Measurements from ENCODE around the gene PGBD5.

The PGBD5 gene

GRCh38 chr1:230371923-230372703 is 54.0 kb downstream of the PGBD5 start:
- no peak for DNase-seq

GRCh38 chr1:230370109-230370508 is 56.0 kb downstream of the PGBD5 start:
- no peak for DNase-seq

- no peak for DNase-seq
Observed at GRCh38 chr1:230368871-230369270, 57.3 kb downstream of the PGBD5 start.

- no peak for DNase-seq
Observed at GRCh38 chr1:230368363-230368762, 57.8 kb downstream of the PGBD5 start.

DNA sequence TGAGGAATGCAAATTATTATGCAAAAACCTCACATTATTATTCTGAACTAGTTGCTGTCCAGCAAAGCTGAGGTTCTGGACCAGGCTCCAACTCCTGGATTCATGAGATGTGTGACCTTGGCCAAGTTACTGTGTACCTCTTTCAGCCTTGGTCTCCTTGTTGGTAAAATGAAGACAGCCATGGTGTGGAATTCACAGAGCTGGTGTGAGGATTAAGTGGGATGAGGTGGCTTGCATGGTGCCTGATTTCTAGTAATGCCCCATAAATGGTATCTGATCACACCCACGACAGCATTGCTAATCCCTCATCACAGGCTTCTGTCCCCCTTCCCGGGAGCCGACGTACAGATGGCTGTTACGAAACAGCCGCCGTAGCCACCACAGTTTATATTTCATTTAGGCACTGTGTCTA is 59.6 kb downstream of the PGBD5 start:
- DNase-seq, result no peak

DNA sequence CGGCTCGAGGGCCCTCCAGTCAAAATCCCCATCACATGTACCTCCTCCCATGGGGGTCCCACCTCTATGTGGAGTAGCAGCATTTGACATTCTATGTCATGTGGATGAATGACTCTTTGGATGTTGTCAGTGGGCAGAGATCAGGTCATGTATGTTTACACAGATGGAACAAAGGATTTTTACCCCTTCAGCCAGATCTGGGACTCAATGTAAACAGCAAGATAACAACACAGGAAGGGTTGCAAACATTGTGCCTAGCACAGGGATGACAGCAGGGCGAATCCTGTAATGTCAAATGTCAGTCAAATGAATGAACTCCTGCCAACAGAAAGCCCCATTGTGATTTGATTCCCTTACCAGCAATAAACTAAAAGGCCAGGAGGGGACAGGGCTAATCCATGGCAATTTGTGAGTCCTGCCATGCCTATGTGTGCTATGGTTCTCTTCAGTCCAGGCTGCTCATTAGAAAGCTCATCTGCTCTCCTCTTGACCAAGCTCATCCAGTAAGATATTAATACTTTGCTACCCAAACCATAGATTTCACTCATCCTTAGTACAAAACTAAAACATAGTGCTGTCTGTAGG is 60.3 kb downstream of the PGBD5 start:
- peak; percentile 54 for DNase-seq

DNA sequence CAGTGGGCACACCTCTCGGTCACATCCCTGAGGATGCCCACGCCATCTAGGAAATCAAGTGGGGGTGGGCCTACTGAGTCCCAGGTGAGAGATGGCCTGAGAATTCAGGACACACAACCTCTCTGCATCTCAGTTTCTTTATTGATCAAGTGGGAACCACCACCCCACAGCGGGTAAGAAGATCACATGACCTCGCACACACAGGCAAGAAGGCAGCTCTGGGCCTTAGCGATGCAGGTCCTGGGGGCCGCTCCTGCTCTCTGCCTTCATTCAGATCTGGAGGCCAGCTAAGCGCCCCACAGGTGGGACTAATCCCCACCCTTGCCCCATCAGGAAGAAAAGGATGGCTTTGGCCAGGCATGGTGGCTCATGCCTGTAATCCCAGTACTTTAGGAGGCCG is 63.2 kb downstream of the PGBD5 start:
- DNase-seq, result no peak

DNA sequence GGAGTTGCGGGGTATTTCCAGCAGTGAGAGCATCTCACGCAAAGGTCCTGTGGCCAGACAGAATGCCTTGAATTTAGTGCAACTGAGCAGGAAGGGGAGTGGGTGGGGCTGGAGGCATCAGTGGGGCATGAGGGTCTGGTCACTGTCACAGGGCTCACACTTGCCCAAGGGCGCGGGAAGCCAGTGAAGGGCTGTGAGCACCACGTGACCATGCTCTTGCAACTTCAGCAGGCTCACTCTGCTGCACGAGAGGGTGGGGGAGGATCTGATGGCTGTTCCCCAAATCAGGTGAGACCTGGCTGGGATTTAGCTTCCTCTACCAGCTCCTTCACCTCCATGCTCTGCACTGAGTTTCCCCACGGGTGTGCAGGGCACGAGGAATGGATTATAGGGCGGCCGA is 64.2 kb downstream of the PGBD5 start:
- DNase-seq, result no peak

- no peak for DNase-seq
Observed at GRCh38 chr1:230359992-230360668, 66.0 kb downstream of the PGBD5 start.

GRCh38 chr1:230356869-230357794 is 69.0 kb downstream of the PGBD5 start:
- DNase-seq, result no peak

DNA sequence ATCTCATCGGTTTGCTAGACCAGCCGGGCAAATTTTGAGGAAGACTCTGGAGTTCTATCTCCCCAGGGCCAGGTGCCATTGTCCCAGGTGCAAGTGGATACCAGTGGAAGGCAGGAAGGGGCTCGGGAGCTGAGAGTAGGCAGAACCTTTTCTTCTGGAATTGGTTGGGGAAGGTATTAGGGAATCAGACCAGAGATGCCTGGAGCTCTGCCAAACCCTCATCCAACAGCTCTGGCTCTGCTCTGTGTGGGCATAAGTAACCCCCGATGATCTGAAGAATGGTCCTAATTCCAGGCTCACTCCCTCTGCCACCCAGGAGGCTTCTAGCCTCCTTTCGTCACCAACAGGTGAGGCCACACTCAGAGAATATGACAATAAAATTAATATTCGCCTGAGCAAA is 69.9 kb downstream of the PGBD5 start:
- DNase-seq, result no peak

GRCh38 chr1:230355594-230355993 is 70.5 kb downstream of the PGBD5 start:
- no peak for DNase-seq

GRCh38 chr1:230355128-230355527 is 71.0 kb downstream of the PGBD5 start:
- no peak for DNase-seq

- DNase-seq, result no peak
Observed at GRCh38 chr1:230354005-230354404, 72.1 kb downstream of the PGBD5 start.

GRCh38 chr1:230352537-230352936 is 73.6 kb downstream of the PGBD5 start:
- no peak for DNase-seq

DNA sequence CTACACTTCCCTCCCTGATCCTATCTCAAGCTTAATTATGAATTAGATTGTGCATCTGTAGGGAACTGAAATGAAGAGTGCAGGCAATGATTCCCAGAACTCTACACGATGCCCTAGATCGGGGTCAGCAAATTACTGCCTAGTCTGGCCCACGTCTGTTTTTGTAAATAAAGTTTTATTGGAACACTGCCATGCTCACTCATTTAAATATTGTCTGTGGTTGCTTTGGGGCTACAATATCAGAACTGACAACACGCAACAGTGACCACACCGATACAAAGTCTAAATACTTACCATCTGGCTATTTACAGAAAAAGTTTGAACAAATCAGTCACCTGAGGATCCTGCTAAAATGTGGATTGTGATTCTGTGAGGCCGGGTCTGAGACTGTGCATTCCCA is 74.1 kb downstream of the PGBD5 start:
- no peak for DNase-seq

GRCh38 chr1:230351514-230351913 is 74.6 kb downstream of the PGBD5 start:
- no peak for DNase-seq

DNA sequence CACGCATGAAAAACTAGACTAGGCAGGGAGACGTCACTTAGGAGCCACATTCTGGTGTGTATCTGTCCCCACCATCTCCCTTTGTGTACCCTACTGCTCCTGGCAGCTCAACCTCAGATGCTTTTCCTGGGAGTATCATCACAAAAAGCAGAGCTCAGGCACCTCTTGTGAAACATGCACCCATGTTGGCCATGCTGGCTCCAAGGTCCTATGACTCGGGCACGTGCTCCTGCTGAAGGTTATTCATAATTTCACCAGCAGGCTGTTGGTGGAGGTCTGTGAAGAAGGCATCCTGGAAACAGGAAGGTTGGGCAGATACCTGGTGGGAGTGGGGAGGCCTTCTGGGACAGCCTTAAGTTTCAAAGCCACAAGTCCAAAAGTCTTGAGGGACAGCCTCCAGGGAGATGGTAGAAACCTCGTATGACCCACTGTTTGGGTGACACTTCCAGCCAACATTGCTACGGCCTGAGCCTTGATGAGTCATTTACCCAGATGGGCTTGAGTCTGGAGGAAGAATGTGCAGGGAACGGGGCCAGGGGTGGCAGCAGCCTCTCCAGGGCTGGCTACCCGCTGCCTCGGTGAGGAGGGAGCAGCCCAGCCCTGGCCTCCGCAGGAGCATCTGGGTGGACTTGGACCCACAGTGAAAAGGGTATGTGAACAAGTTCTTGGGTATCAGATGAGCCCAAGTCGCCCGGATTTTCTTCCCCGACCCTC is 75.8 kb downstream of the PGBD5 start:
- DNase-seq, result no peak

GRCh38 chr1:230349020-230349393 is 77.1 kb downstream of the PGBD5 start:
- no peak for DNase-seq

GRCh38 chr1:230348386-230349019 is 77.6 kb downstream of the PGBD5 start:
- DNase-seq, result no peak

DNA sequence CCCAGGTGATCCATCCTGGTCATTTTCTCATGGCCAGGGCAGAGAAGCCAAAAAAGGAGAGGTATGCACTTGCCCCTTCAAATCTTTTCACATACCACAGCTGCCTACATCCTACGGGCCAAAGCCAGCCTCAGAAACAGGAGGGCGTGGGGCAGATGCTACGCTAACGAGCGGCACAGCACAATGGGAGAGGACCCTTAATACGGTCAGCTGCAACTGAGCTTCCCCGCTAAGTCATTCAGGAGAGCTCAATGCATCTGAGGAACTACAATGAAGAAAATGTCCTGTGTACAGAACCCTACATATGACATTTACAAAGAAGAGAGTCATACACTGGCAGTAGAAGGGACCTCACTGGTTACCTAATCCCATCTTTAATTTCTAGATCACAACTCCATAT is 78.2 kb downstream of the PGBD5 start:
- DNase-seq, result no peak

Measured in midbrain (tissue), 1 donor.